ENCODE measurements around the gene USP11.
"Not testable (repeated sequence)": the region's sequence is repeated elsewhere in the genome, so short reads cannot be mapped to it uniquely, and the experiment has no call there.

USP11 gene

GRCh38 chrX:47241201-47242011 lies 8.6 kb downstream of the USP11 start:
- Histone ChIP-seq H3K4me3 (ENCODE audit: low read length) (no peak overlapping the region), H3K4me2 (ENCODE audit: low read length) (no peak overlapping the region), H3K9ac (ENCODE audit: low read depth, low read length) (no peak overlapping the region), H3K9me3 (replicated peaks; ENCODE audit: low read length) (no peaks in the 10 kb centered on the region), H3K36me3 (ENCODE audit: insufficient read depth, low read length) (peaks cover 41% of the 10 kb centered on the region), H3K27me3 (ENCODE audit: control insufficient read depth, insufficient read depth, low read length) (peaks cover 13% of the 10 kb centered on the region), H3K4me1 (ENCODE audit: control insufficient read depth, insufficient read depth, low read length) (no peaks in the 10 kb centered on the region)

- H3K27me3 ChIP-seq (ENCODE audit: control insufficient read depth, insufficient read depth, low read length), result peaks cover 9% of the 10 kb centered on the region
These were observed 9.5 kb downstream of the USP11 start for GRCh38 chrX:47242321-47242720.

GRCh38 chrX:47243351-47243750 lies 10.5 kb downstream of the USP11 start:
- H3K4me2 ChIP-seq (ENCODE audit: low read length), result no peak overlapping the region
- H3K4me3 ChIP-seq (ENCODE audit: low read length), result no peak overlapping the region
- peaks cover 10% of the 10 kb centered on the region for H3K27me3 ChIP-seq (ENCODE audit: control insufficient read depth, insufficient read depth, low read length)
- H3K36me3 ChIP-seq (ENCODE audit: insufficient read depth, low read length), result peaks cover 44% of the 10 kb centered on the region
- H3K9ac ChIP-seq (ENCODE audit: low read depth, low read length), result no peak overlapping the region
- H3K4me1 ChIP-seq (ENCODE audit: control insufficient read depth, insufficient read depth, low read length), result no peaks in the 10 kb centered on the region
- H3K9me3 ChIP-seq (replicated peaks; ENCODE audit: low read length), result no peaks in the 10 kb centered on the region

More at GRCh38 chrX:47242321-47242720, 9.5 kb downstream of the USP11 start:
- Histone ChIP-seq H3K9ac (ENCODE audit: low read depth, low read length) (no peak overlapping the region), H3K4me1 (ENCODE audit: control insufficient read depth, insufficient read depth, low read length) (no peaks in the 10 kb centered on the region), H3K9me3 (replicated peaks; ENCODE audit: low read length) (no peaks in the 10 kb centered on the region), H3K4me3 (ENCODE audit: low read length) (no peak overlapping the region), H3K36me3 (ENCODE audit: insufficient read depth, low read length) (peaks cover 42% of the 10 kb centered on the region), H3K4me2 (ENCODE audit: low read length) (no peak overlapping the region)

GRCh38 chrX:47244676-47245075 lies 11.9 kb downstream of the USP11 start:
- Histone ChIP-seq H3K4me1 (ENCODE audit: control insufficient read depth, insufficient read depth, low read length) (no peaks in the 10 kb centered on the region), H3K27me3 (ENCODE audit: control insufficient read depth, insufficient read depth, low read length) (peaks cover 11% of the 10 kb centered on the region), H3K36me3 (ENCODE audit: insufficient read depth, low read length) (peaks cover 43% of the 10 kb centered on the region), H3K4me2 (ENCODE audit: low read length) (no peak overlapping the region), H3K4me3 (ENCODE audit: low read length) (no peak overlapping the region), H3K9me3 (replicated peaks; ENCODE audit: low read length) (no peaks in the 10 kb centered on the region), H3K9ac (ENCODE audit: low read depth, low read length) (no peak overlapping the region)

GRCh38 chrX:47245156-47245555 lies 12.3 kb downstream of the USP11 start:
- H3K9ac ChIP-seq (ENCODE audit: low read depth, low read length), result no peak overlapping the region

GRCh38 chrX:47247206-47247998 lies 14.6 kb downstream of the USP11 start:
- no peak overlapping the region for H3K4me2 ChIP-seq (ENCODE audit: low read length)
- no peak overlapping the region for H3K9ac ChIP-seq (ENCODE audit: low read depth, low read length)
- H3K4me3 ChIP-seq (ENCODE audit: low read length), result no peak overlapping the region
- H3K27me3 ChIP-seq (ENCODE audit: control insufficient read depth, insufficient read depth, low read length), result peaks cover 11% of the 10 kb centered on the region
- no peaks in the 10 kb centered on the region for H3K9me3 ChIP-seq (replicated peaks; ENCODE audit: low read length)
- no peaks in the 10 kb centered on the region for H3K4me1 ChIP-seq (ENCODE audit: control insufficient read depth, insufficient read depth, low read length)
- peaks cover 25% of the 10 kb centered on the region for H3K36me3 ChIP-seq (ENCODE audit: insufficient read depth, low read length)

More at GRCh38 chrX:47245156-47245555, 12.3 kb downstream of the USP11 start:
- Histone ChIP-seq H3K4me3 (ENCODE audit: low read length) (no peak overlapping the region), H3K36me3 (ENCODE audit: insufficient read depth, low read length) (peaks cover 38% of the 10 kb centered on the region), H3K9me3 (replicated peaks; ENCODE audit: low read length) (no peaks in the 10 kb centered on the region), H3K4me2 (ENCODE audit: low read length) (no peak overlapping the region), H3K27me3 (ENCODE audit: control insufficient read depth, insufficient read depth, low read length) (peaks cover 11% of the 10 kb centered on the region), H3K4me1 (ENCODE audit: control insufficient read depth, insufficient read depth, low read length) (no peaks in the 10 kb centered on the region)

GRCh38 chrX:47247999-47248320 lies 15.2 kb downstream of the USP11 start:
- peaks cover 22% of the 10 kb centered on the region for H3K36me3 ChIP-seq (ENCODE audit: insufficient read depth, low read length)

GRCh38 chrX:47248576-47248975 lies 15.8 kb downstream of the USP11 start:
- Histone ChIP-seq H3K36me3 (ENCODE audit: insufficient read depth, low read length) (peaks cover 22% of the 10 kb centered on the region), H3K9me3 (replicated peaks; ENCODE audit: low read length) (no peaks in the 10 kb centered on the region), H3K4me3 (ENCODE audit: low read length) (no peak overlapping the region), H3K4me2 (ENCODE audit: low read length) (no peak overlapping the region), H3K27me3 (ENCODE audit: control insufficient read depth, insufficient read depth, low read length) (peaks cover 11% of the 10 kb centered on the region), H3K9ac (ENCODE audit: low read depth, low read length) (no peak overlapping the region), H3K4me1 (ENCODE audit: control insufficient read depth, insufficient read depth, low read length) (no peaks in the 10 kb centered on the region)

More at GRCh38 chrX:47247999-47248320, 15.2 kb downstream of the USP11 start:
- no peak overlapping the region for H3K4me2 ChIP-seq (ENCODE audit: low read length)
- H3K4me1 ChIP-seq (ENCODE audit: control insufficient read depth, insufficient read depth, low read length), result no peaks in the 10 kb centered on the region
- H3K27me3 ChIP-seq (ENCODE audit: control insufficient read depth, insufficient read depth, low read length), result peaks cover 11% of the 10 kb centered on the region
- H3K9me3 ChIP-seq (replicated peaks; ENCODE audit: low read length), result no peaks in the 10 kb centered on the region
- H3K4me3 ChIP-seq (ENCODE audit: low read length), result no peak overlapping the region
- H3K9ac ChIP-seq (ENCODE audit: low read depth, low read length), result no peak overlapping the region

GRCh38 chrX:47250017-47250347 lies 17.2 kb downstream of the USP11 start:
- no peak overlapping the region for H3K4me3 ChIP-seq (ENCODE audit: low read length)
- H3K9ac ChIP-seq (ENCODE audit: low read depth, low read length), result no peak overlapping the region
- H3K27me3 ChIP-seq (ENCODE audit: control insufficient read depth, insufficient read depth, low read length), result peaks cover 11% of the 10 kb centered on the region
- H3K4me2 ChIP-seq (ENCODE audit: low read length), result no peak overlapping the region
- no peaks in the 10 kb centered on the region for H3K4me1 ChIP-seq (ENCODE audit: control insufficient read depth, insufficient read depth, low read length)
- peaks cover 15% of the 10 kb centered on the region for H3K36me3 ChIP-seq (ENCODE audit: insufficient read depth, low read length)
- no peaks in the 10 kb centered on the region for H3K9me3 ChIP-seq (replicated peaks; ENCODE audit: low read length)

- H3K4me2 ChIP-seq (ENCODE audit: low read length); H3K4me1 ChIP-seq (ENCODE audit: control insufficient read depth, insufficient read depth, low read length); H3K36me3 ChIP-seq (ENCODE audit: insufficient read depth, low read length); H3K9ac ChIP-seq (ENCODE audit: low read depth, low read length); H3K4me3 ChIP-seq (ENCODE audit: low read length); H3K9me3 ChIP-seq (replicated peaks; ENCODE audit: low read length): not testable (repeated sequence)
- H3K27me3 ChIP-seq (ENCODE audit: control insufficient read depth, insufficient read depth, low read length), result peaks cover 19% of the 10 kb centered on the region
These were observed 24.8 kb downstream of the USP11 start for GRCh38 chrX:47257620-47258019.

GRCh38 chrX:47264483-47265173 lies 31.8 kb downstream of the USP11 start:
- H3K9me3 ChIP-seq (replicated peaks; ENCODE audit: low read length), result no peaks in the 10 kb centered on the region
- H3K4me2 ChIP-seq (ENCODE audit: low read length), result no peak overlapping the region
- H3K4me1 ChIP-seq (ENCODE audit: control insufficient read depth, insufficient read depth, low read length), result peaks cover 5% of the 10 kb centered on the region
- H3K36me3 ChIP-seq (ENCODE audit: insufficient read depth, low read length), result no peaks in the 10 kb centered on the region
- peaks cover 17% of the 10 kb centered on the region for H3K27me3 ChIP-seq (ENCODE audit: control insufficient read depth, insufficient read depth, low read length)
- H3K9ac ChIP-seq (ENCODE audit: low read depth, low read length), result no peak overlapping the region
- no peak overlapping the region for H3K4me3 ChIP-seq (ENCODE audit: low read length)

Measured in skeletal muscle satellite cell (primary cell).